Keratinocyte (primary cell): ENCODE measurements around the gene ARHGAP22. TPM values are rescaled to one million over a fixed set of nuclear protein-coding genes. Genes with fewer than 3 reads are reported as not detected.
A peak's percentile ranks its signal among the peaks of the same experiment; 100 is the strongest.

Experiments used
- DNase-seq: peaks from one replicate; pipeline ENCODE4 v3.0.0-alpha.2; 2011; ENCODE audit warnings: low read depth, missing footprints, low spot score
- FAIRE-seq: peaks from 2 replicates; lab custom pipeline; 2011; peaks lifted over from hg19 to GRCh38; lab: Jason Lieb, UNC
- H2AFZ ChIP-seq: 2 replicates; pipeline ENCODE4 v1.6.0; 2012; ENCODE audit warnings: low read length, control low read depth, inconsistent platforms; ENCODE audit not compliant: control insufficient read depth
- H3K27ac ChIP-seq: 2 replicates; pipeline ENCODE4 v1.5.1; 2011; ENCODE audit warnings: low read length; ENCODE audit not compliant: control insufficient read depth, insufficient read depth
- H3K27me3 ChIP-seq: 3 replicates; pipeline ENCODE4 v1.6.0; 2011; ENCODE audit warnings: low read length; ENCODE audit not compliant: control insufficient read depth, insufficient read depth; ENCODE audit errors: extremely low read depth
- H3K36me3 ChIP-seq, 2 experiments: 2 replicates in 1 of 2; 3 replicates in 1 of 2; pipeline ENCODE4 v1.5.1; 2011; ENCODE audit warnings: low read length in 2 of 2, mild to moderate bottlenecking in 1 of 2; ENCODE audit not compliant: control insufficient read depth in 2 of 2, insufficient read depth in 2 of 2; ENCODE audit errors: extremely low read depth in 1 of 2
- H3K4me1 ChIP-seq: 3 replicates; pipeline ENCODE4 v1.5.1; 2011; ENCODE audit warnings: low read length; ENCODE audit not compliant: control insufficient read depth, insufficient read depth; ENCODE audit errors: extremely low read depth
- H3K4me2 ChIP-seq: 3 replicates; pipeline ENCODE4 v1.6.0; 2011; ENCODE audit warnings: low read depth, low read length; ENCODE audit not compliant: control insufficient read depth, insufficient read depth; ENCODE audit errors: extremely low read depth
- H3K4me3 ChIP-seq, 3 experiments: fragments of 200-600 bp in 1 of 3; sonication (generic) in 1 of 3; 2 replicates in 2 of 3; 3 replicates in 1 of 3; pipeline ENCODE4 v1.5.1; 2011 to 2016; ENCODE audit warnings: low read length in 3 of 3, mild to moderate bottlenecking in 3 of 3, control low read depth in 2 of 3, inconsistent platforms in 1 of 3, low read depth in 1 of 3, mixed read lengths in 1 of 3, mixed run types in 1 of 3, moderate library complexity in 1 of 3; ENCODE audit not compliant: control insufficient read depth in 2 of 3, insufficient read depth in 2 of 3; ENCODE audit errors: extremely low read depth in 1 of 3
- H3K79me2 ChIP-seq: 2 replicates; pipeline ENCODE4 v1.6.0; 2012; ENCODE audit warnings: low read length; ENCODE audit not compliant: control insufficient read depth, insufficient read depth
- H3K9ac ChIP-seq: 3 replicates; pipeline ENCODE4 v1.6.0; 2011; ENCODE audit warnings: low read length; ENCODE audit not compliant: control insufficient read depth, insufficient read depth; ENCODE audit errors: extremely low read depth
- H3K9me1 ChIP-seq: 3 replicates; pipeline ENCODE4 v1.6.0; 2011; ENCODE audit warnings: low read length; ENCODE audit not compliant: control insufficient read depth, insufficient read depth; ENCODE audit errors: extremely low read depth
- H3K9me3 ChIP-seq: 2 replicates; pipeline ENCODE4 v1.5.1; 2012; ENCODE audit warnings: low read depth, low read length; ENCODE audit not compliant: control insufficient read depth
- H4K20me1 ChIP-seq: 3 replicates; pipeline ENCODE4 v1.6.0; 2011; ENCODE audit warnings: low read length; ENCODE audit not compliant: control insufficient read depth, insufficient read depth; ENCODE audit errors: extremely low read depth
- CTCF ChIP-seq, 3 experiments: IDR thresholded peaks in 1 of 3; conservative IDR thresholded peaks in 1 of 3; optimal IDR thresholded peaks in 1 of 3; 2 replicates in 2 of 3; 3 replicates in 1 of 3; pipeline versions ENCODE3 to v1.5.1; 2011; ENCODE audit warnings: low read length in 3 of 3, mild to moderate bottlenecking in 3 of 3, moderate library complexity in 2 of 3, control low read depth in 1 of 3, inconsistent platforms in 1 of 3; ENCODE audit not compliant: insufficient read depth in 2 of 3; ENCODE audit errors: extremely low read depth in 1 of 3
- EZH2 ChIP-seq: IDR thresholded peaks from one replicate; pipeline ENCODE4 v1.6.1; 2012; ENCODE audit warnings: inconsistent platforms, mild to moderate bottlenecking, low read length, moderate library complexity
- dilution Hi-C: fragments of 300-500 bp; cut with MboI; formaldehyde crosslinking; loops from one replicate; pipeline ENCODE4 v1.7.0; 2020; ENCODE audit warnings: low sequenced_read_pairs; ENCODE audit not compliant: extremely low pct_ligation_motif_present
- polyA plus RNA-seq, 5 experiments: library from polyadenylated mRNA; depleted of rRNA in 3 of 5; stranded (reverse) in 3 of 5; stranded (forward) in 1 of 5; unstranded in 1 of 5; fragments of >200 nt; gene quantifications; 1 replicate in 1 of 5; 2 replicates in 3 of 5; 3 replicates in 1 of 5; pipeline versions ENCODE4 v1.2.1 to v1.2.3, GENCODE V29; 2011 to 2012; ENCODE audit warnings: missing spikeins in 2 of 5, low read depth in 1 of 5, low replicate concordance in 1 of 5

ARHGAP22 gene
- polyA plus RNA-seq, 1 donor (not counting 4 experiments of a cell fraction or from before 2014, with no cell fraction given): 4.9 TPM

DNA sequence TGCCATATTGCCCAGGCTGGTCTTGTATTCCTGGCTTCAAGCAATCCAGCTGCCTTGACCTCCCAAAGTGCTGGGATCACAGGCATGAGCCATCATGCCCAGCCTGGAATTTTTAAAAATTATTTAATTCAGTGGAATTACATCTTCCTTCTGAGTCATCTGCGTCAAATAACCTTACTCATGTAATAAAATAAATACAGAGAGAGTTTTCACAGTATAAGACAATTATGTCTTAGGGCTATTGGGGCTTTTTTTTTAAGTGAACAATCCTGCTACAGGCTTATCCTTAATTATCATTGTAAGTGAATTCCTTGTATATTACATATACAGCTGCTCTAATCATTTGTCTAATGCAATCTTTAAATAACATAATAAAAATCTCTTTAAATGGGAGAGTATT is 190.1 kb downstream of the ARHGAP22 start:
- peak overlapping the region; percentile 36 for H3K27ac ChIP-seq
- H2AFZ ChIP-seq: no peak overlapping the region
- DNase-seq: no peak

GRCh38 chr10:48414160-48414559 is 190.7 kb downstream of the ARHGAP22 start:
- Histone ChIP-seq H4K20me1 (no peaks in the 10 kb centered on the region), H3K9me1 (no peaks in the 10 kb centered on the region), H2AFZ (no peak overlapping the region), H3K36me3 (no peaks in the 10 kb centered on the region), H3K27me3 (no peaks in the 10 kb centered on the region), H3K79me2 (no peaks in the 10 kb centered on the region), H3K9me3 (peaks cover 2% of the 10 kb centered on the region), H3K9ac (no peak overlapping the region), H3K4me3 (no peak overlapping the region), H3K27ac (no peak overlapping the region), H3K4me2 (peak overlapping the region; percentile 37), H3K4me1 (peaks cover 26% of the 10 kb centered on the region)
- FAIRE-seq (no peak), DNase-seq (no peak)
- TF ChIP-seq CTCF (optimal IDR thresholded peaks at IDR 0.05 in 1 of 3, IDR thresholded peaks at IDR 0.05 in 1 of 3, conservative IDR thresholded peaks at IDR 0.05 in 1 of 3; ENCODE audit: extremely low read depth in 1 of 3, insufficient read depth in 2 of 3, low read length in 3 of 3) (no peak), EZH2 (no peak)
- dilution Hi-C loops: no loop called here

More for the DNA sequence above, 190.1 kb downstream of the ARHGAP22 start:
- no peak overlapping the region for H3K4me3 ChIP-seq
- H3K36me3 ChIP-seq: no peaks in the 10 kb centered on the region
- H3K4me2 ChIP-seq: peak overlapping the region; percentile 37
- H3K9me1 ChIP-seq: no peaks in the 10 kb centered on the region
- TF ChIP-seq CTCF (optimal IDR thresholded peaks at IDR 0.05 in 1 of 3, IDR thresholded peaks at IDR 0.05 in 1 of 3, conservative IDR thresholded peaks at IDR 0.05 in 1 of 3; ENCODE audit: extremely low read depth in 1 of 3, insufficient read depth in 2 of 3, low read length in 3 of 3) (no peak), EZH2 (no peak)
- no peaks in the 10 kb centered on the region for H4K20me1 ChIP-seq
- peaks cover 26% of the 10 kb centered on the region for H3K4me1 ChIP-seq
- FAIRE-seq: peak; percentile 13
- H3K9ac ChIP-seq: no peak overlapping the region
- H3K9me3 ChIP-seq: peaks cover 2% of the 10 kb centered on the region
- dilution Hi-C loops: no loop called here
- no peaks in the 10 kb centered on the region for H3K27me3 ChIP-seq
- H3K79me2 ChIP-seq: no peaks in the 10 kb centered on the region
